Lower lobe of right lung (tissue), 2 donors: ENCODE results near the gene SLC9A9. TPM values are rescaled to one million over a fixed set of nuclear protein-coding genes. Genes with fewer than 3 reads are reported as not detected.

ENCODE experiments used
- ATAC-seq, 2 donors: fragments of 200-7000 bp; cut with Tn5 transposase; one replicate each; pipeline ENCODE4 v1.9.1; 2020 to 2022; ENCODE audit warnings: mild to moderate bottlenecking in 2 of 2, moderate library complexity in 2 of 2
- DNase-seq: peaks from one replicate; pipeline ENCODE4 v3.0.0-alpha.2; 2020
- H3K27ac ChIP-seq: fragments of 200-600 bp; one replicate; pipeline ENCODE4 v1.8.0; 2022
- H3K27me3 ChIP-seq: fragments of 200-600 bp; one replicate; pipeline ENCODE4 v1.8.0; 2022; ENCODE audit warnings: low read depth
- H3K36me3 ChIP-seq: fragments of 200-600 bp; one replicate; pipeline ENCODE4 v1.8.0; 2022; ENCODE audit warnings: mild to moderate bottlenecking
- H3K4me1 ChIP-seq: fragments of 200-600 bp; one replicate; pipeline ENCODE4 v1.8.0; 2022
- H3K4me3 ChIP-seq: fragments of 200-600 bp; one replicate; pipeline ENCODE4 v1.8.0; 2022; ENCODE audit warnings: mild to moderate bottlenecking
- H3K9me3 ChIP-seq: fragments of 200-600 bp; one replicate; pipeline ENCODE4 v1.8.0; 2022
- intact Hi-C: fragments of 100-400 bp; cut with DNase I; formaldehyde crosslinking; loops from one replicate; pipeline ENCODE4 v1.11.0; 2022
- total RNA-seq: library from RNA; stranded (reverse); fragmentation: NEBNext Ultra II Directional; extraction: Animal tissue kit (Norgen Biotek cat#: 25700); gene quantifications from one replicate; pipeline ENCODE4 v1.2.1, GENCODE V29; 2021
- TF ChIP-seq, protein P1 (sequence below): fragments of 200-600 bp; IDR thresholded peaks from one replicate; pipeline ENCODE4 v1.8.0; 2022; ENCODE audit warnings: antibody characterized with exemption, mild to moderate bottlenecking
- donor health status: DM: no; HTN: yes; CAD: no; lungs with severe emphysema.

Gene SLC9A9
- total RNA-seq, 1 donor from 2014 or later = 15.6 TPM

DNA sequence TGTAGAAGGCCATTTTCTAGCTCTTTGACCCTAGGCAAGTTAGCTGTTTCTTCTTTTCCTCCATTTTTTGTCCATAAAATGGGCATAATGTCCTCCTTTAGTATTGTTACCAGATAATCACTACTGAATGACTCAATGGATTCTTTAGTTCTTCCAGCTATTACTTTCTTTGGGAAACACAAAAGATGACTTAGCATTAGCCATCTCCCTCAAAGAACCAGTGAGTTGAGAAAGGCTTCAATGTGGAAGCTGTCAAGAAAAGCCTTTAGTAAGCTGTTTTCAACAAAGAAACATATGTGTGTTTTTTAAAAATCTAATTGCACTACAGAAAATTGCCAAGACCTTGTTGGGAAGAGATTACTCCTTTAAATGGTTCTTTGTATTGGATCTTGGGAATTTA is 135.7 kb downstream of the SLC9A9 start:
- no peaks in the 10 kb centered on the region for H3K36me3 ChIP-seq
- no peaks in the 10 kb centered on the region for H3K27me3 ChIP-seq
- DNase-seq (no peak), ATAC-seq (no peak)
- no peak overlapping the region for H3K27ac ChIP-seq
- H3K4me3 ChIP-seq = no peak overlapping the region
- TF ChIP-seq, protein P1, sequence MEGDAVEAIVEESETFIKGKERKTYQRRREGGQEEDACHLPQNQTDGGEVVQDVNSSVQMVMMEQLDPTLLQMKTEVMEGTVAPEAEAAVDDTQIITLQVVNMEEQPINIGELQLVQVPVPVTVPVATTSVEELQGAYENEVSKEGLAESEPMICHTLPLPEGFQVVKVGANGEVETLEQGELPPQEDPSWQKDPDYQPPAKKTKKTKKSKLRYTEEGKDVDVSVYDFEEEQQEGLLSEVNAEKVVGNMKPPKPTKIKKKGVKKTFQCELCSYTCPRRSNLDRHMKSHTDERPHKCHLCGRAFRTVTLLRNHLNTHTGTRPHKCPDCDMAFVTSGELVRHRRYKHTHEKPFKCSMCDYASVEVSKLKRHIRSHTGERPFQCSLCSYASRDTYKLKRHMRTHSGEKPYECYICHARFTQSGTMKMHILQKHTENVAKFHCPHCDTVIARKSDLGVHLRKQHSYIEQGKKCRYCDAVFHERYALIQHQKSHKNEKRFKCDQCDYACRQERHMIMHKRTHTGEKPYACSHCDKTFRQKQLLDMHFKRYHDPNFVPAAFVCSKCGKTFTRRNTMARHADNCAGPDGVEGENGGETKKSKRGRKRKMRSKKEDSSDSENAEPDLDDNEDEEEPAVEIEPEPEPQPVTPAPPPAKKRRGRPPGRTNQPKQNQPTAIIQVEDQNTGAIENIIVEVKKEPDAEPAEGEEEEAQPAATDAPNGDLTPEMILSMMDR = no peak
- intact Hi-C loops = no loop called here
- H3K4me1 ChIP-seq = no peaks in the 10 kb centered on the region
- no peaks in the 10 kb centered on the region for H3K9me3 ChIP-seq

GRCh38 chr3:143707848-143708247 is 140.4 kb downstream of the SLC9A9 start:
- ATAC-seq (no peak), DNase-seq (no peak)
- Histone ChIP-seq H3K4me1 (no peaks in the 10 kb centered on the region), H3K27me3 (no peaks in the 10 kb centered on the region), H3K27ac (no peak overlapping the region), H3K4me3 (no peak overlapping the region), H3K9me3 (no peaks in the 10 kb centered on the region), H3K36me3 (no peaks in the 10 kb centered on the region)
- TF ChIP-seq, protein P1 = no peak
- intact Hi-C loops = no loop called here

GRCh38 chr3:143700431-143700975 is 147.8 kb downstream of the SLC9A9 start:
- no peak overlapping the region for H3K4me3 ChIP-seq
- H3K27ac ChIP-seq = no peak overlapping the region
- no peaks in the 10 kb centered on the region for H3K4me1 ChIP-seq
- no peak for DNase-seq
- no peak for ATAC-seq
- H3K9me3 ChIP-seq = no peaks in the 10 kb centered on the region
- intact Hi-C loops = no loop called here
- no peaks in the 10 kb centered on the region for H3K36me3 ChIP-seq
- no peaks in the 10 kb centered on the region for H3K27me3 ChIP-seq
- TF ChIP-seq, protein P1 = no peak

DNA sequence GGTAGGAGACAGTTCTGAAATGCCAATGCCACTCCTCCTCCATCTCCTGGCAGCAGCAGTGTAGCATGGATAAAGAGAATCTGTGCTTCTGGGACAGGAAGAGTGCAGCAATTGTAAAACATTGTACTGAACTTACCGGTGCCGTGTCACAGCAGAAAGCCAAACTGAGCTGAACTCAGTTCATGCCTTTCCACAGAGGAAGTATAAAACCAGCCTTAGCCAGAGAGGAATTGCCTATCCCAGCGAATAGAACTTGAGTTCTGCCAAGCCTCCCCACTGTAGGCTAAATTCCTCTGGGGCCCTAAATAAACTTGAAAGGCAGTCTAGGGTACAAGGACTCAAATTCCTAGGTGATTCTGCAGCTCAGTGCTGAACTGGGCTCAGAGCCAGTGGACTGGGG is 148.8 kb downstream of the SLC9A9 start:
- Histone ChIP-seq H3K27ac (no peak overlapping the region), H3K27me3 (no peaks in the 10 kb centered on the region), H3K9me3 (no peaks in the 10 kb centered on the region), H3K4me1 (no peaks in the 10 kb centered on the region), H3K36me3 (no peaks in the 10 kb centered on the region), H3K4me3 (no peak overlapping the region)
- TF ChIP-seq, protein P1 = no peak
- DNase-seq = no peak
- intact Hi-C loops = no loop called here
- no peak for ATAC-seq

- TF ChIP-seq, protein P1 = no peak
- Histone ChIP-seq H3K27me3 (no peaks in the 10 kb centered on the region), H3K9me3 (no peaks in the 10 kb centered on the region), H3K27ac (no peak overlapping the region), H3K4me1 (no peaks in the 10 kb centered on the region), H3K36me3 (no peaks in the 10 kb centered on the region), H3K4me3 (no peak overlapping the region)
- no peak for DNase-seq
- intact Hi-C loops = no loop called here
- ATAC-seq = no peak
Measured at GRCh38 chr3:143698682-143699303, 149.5 kb downstream of the SLC9A9 start.
